Stimulated activated CD8-positive, alpha-beta memory T cell treated with anti-CD3 and anti-CD28 coated beads, Interleukin-15, amount 100 ng/mL, for 4 hours (primary cell): Measurements from ENCODE around the gene ZIC1.

Experiments used
- DNase-seq, 2 donors: peaks; one replicate each; pipeline ENCODE4 v3.0.0-alpha.2; 2020; ENCODE audit warnings: low read depth in 2 of 2

Gene ZIC1

GRCh38 chr3:147409143-147410115 lies at the start of gene ZIC1:
Gene ZIC1 (plus strand): TSS chr3:147409365. CDS start chr3:147410113, 748 bp downstream.
- DNase-seq, result no peak

GRCh38 chr3:147360051-147360439 lies 49.1 kb upstream of the ZIC1 start:
- DNase-seq, result no peak

- DNase-seq, result no peak
Observed at GRCh38 chr3:147360646-147361453, 48.3 kb upstream of the ZIC1 start.

GRCh38 chr3:147361454-147362420 lies 47.4 kb upstream of the ZIC1 start:
- DNase-seq, result no peak

GRCh38 chr3:147364771-147365170 lies 44.4 kb upstream of the ZIC1 start:
- DNase-seq, result no peak

GRCh38 chr3:147365196-147366115 lies 43.7 kb upstream of the ZIC1 start:
- no peak for DNase-seq

GRCh38 chr3:147367676-147368075 lies 41.5 kb upstream of the ZIC1 start:
- no peak for DNase-seq

- DNase-seq, result no peak
Observed at GRCh38 chr3:147368151-147368550, 41.0 kb upstream of the ZIC1 start.

GRCh38 chr3:147368561-147369221 lies 40.5 kb upstream of the ZIC1 start:
- no peak for DNase-seq

- DNase-seq, result no peak
Observed at GRCh38 chr3:147369231-147369630, 39.9 kb upstream of the ZIC1 start.

- no peak for DNase-seq
Observed at GRCh38 chr3:147369661-147370123, 39.5 kb upstream of the ZIC1 start.

GRCh38 chr3:147370349-147370748 lies 38.8 kb upstream of the ZIC1 start:
- DNase-seq, result no peak

GRCh38 chr3:147371140-147371539 lies 38.0 kb upstream of the ZIC1 start:
- no peak for DNase-seq

- DNase-seq, result no peak
Observed at GRCh38 chr3:147371771-147372340, 37.3 kb upstream of the ZIC1 start.

GRCh38 chr3:147372525-147373027 lies 36.6 kb upstream of the ZIC1 start:
- DNase-seq, result no peak

GRCh38 chr3:147373301-147373700 lies 35.9 kb upstream of the ZIC1 start:
- no peak for DNase-seq

GRCh38 chr3:147377412-147378367 lies 31.5 kb upstream of the ZIC1 start:
- no peak for DNase-seq

GRCh38 chr3:147379651-147380050 lies 29.5 kb upstream of the ZIC1 start:
- no peak for DNase-seq
